H1 (cell line): ENCODE results near the gene MIDN. TPM values are rescaled to one million over a fixed set of nuclear protein-coding genes. Genes with fewer than 3 reads are reported as not detected.

Experiments
- FOSL1 ChIP-seq: IDR thresholded peaks from 2 replicates; pipeline ENCODE4 v1.6.1; 2011; ENCODE audit warnings: mild to moderate bottlenecking, low read depth, low read length, moderate library complexity; ENCODE audit not compliant: insufficient read depth
- RNF2 ChIP-seq: fragments of 200-900, 300-1000 bp; sonication (generic); IDR thresholded peaks from 2 replicates; pipeline ENCODE4 v1.7.1; 2016; ENCODE audit warnings: borderline replicate concordance, low read depth, mild to moderate bottlenecking, antibody characterized with exemption, low read length; ENCODE audit not compliant: poor library complexity, severe bottlenecking; ENCODE audit errors: missing control alignments
- polyA plus RNA-seq, 7 experiments: library from polyadenylated mRNA; depleted of rRNA in 3 of 7; stranded (reverse) in 5 of 7; unstranded in 2 of 7; fragments of >200 nt in 5 of 7; fragments of 200-250 nt in 2 of 7; gene quantifications; 1 replicate in 5 of 7; 2 replicates in 1 of 7; 4 replicates in 1 of 7; pipeline versions ENCODE4 v1.2.1 to v1.2.3, GENCODE V29; 2011 to 2013; ENCODE audit warnings: missing spikeins in 2 of 7, mixed read lengths in 2 of 7
- total RNA-seq: library from RNA; stranded (reverse); fragmentation: NEBNext Ultra II Directional; extraction: Animal tissue kit (Norgen Biotek cat#: 25700); gene quantifications from 2 replicates; pipeline ENCODE4 v1.2.1, GENCODE V29; 2021

Gene MIDN
- total and polyA plus RNA-seq, 2 of the 8 experiments (the other 6 are each of a cell fraction or from before 2014, with no cell fraction given): 39.8 to 159 TPM

GRCh38 chr19:1240925-1241324, 7.5 kb upstream of the MIDN start (continued):
- no peak for TF ChIP-seq RNF2
- TF ChIP-seq FOSL1: no peak
